BE2C (cell line): ENCODE measurements around the gene RIMOC1.

Source experiments
- DNase-seq: peaks from one replicate; pipeline ENCODE4 v3.0.0-alpha.2; 2020
- H3K27me3 ChIP-seq: fragments of 250-450 bp; sonication (Bioruptor Pico); 2 replicates; pipeline ENCODE4 v1.5.1; 2020; ENCODE audit warnings: mild to moderate bottlenecking
- H3K36me3 ChIP-seq: fragments of 250-450 bp; sonication (Bioruptor Pico); 2 replicates; pipeline ENCODE4 v1.5.1; 2020; ENCODE audit warnings: mild to moderate bottlenecking
- H3K4me1 ChIP-seq: fragments of 250-450 bp; sonication (Bioruptor Pico); 2 replicates; pipeline ENCODE4 v1.5.1; 2020
- H3K4me3 ChIP-seq: 2 replicates; pipeline ENCODE4 v1.5.1; 2011; ENCODE audit warnings: low read depth, low read length
- H3K9me3 ChIP-seq: fragments of 250-450 bp; sonication (Bioruptor Pico); 2 replicates; pipeline ENCODE4 v1.5.1; 2020
- TF ChIP-seq, protein P1 (sequence below): IDR thresholded peaks from 2 replicates; pipeline ENCODE4 v1.5.1; 2012; ENCODE audit warnings: mild to moderate bottlenecking, low read depth, low read length

The RIMOC1 gene

DNA sequence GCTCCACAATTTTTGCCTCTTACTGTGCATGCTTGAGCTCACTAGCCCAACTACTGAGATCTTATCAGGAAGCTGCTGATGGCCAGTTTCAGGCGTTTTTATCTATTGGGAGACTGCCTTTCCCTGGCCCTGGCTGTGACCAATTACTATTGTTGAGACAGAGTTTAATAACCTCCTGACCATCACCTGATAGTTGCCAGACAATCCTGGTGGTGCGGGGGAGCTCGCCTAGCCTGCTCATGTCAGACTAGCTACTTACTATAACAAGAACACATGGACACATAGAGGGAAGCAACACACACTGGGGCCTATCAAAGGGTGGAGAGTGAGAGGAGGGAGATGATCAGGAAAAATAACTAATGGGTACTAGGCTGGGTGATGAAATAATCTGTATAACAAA, 20.9 kb upstream of the RIMOC1 start:
- Histone ChIP-seq H3K4me3 (no peak overlapping the region), H3K4me1 (no peaks in the 10 kb centered on the region), H3K9me3 (no peaks in the 10 kb centered on the region), H3K36me3 (no peaks in the 10 kb centered on the region), H3K27me3 (no peaks in the 10 kb centered on the region; the same call in 1 of the 2 replicates)
- DNase-seq: no peak
- TF ChIP-seq, protein P1, sequence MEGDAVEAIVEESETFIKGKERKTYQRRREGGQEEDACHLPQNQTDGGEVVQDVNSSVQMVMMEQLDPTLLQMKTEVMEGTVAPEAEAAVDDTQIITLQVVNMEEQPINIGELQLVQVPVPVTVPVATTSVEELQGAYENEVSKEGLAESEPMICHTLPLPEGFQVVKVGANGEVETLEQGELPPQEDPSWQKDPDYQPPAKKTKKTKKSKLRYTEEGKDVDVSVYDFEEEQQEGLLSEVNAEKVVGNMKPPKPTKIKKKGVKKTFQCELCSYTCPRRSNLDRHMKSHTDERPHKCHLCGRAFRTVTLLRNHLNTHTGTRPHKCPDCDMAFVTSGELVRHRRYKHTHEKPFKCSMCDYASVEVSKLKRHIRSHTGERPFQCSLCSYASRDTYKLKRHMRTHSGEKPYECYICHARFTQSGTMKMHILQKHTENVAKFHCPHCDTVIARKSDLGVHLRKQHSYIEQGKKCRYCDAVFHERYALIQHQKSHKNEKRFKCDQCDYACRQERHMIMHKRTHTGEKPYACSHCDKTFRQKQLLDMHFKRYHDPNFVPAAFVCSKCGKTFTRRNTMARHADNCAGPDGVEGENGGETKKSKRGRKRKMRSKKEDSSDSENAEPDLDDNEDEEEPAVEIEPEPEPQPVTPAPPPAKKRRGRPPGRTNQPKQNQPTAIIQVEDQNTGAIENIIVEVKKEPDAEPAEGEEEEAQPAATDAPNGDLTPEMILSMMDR: no peak

DNA sequence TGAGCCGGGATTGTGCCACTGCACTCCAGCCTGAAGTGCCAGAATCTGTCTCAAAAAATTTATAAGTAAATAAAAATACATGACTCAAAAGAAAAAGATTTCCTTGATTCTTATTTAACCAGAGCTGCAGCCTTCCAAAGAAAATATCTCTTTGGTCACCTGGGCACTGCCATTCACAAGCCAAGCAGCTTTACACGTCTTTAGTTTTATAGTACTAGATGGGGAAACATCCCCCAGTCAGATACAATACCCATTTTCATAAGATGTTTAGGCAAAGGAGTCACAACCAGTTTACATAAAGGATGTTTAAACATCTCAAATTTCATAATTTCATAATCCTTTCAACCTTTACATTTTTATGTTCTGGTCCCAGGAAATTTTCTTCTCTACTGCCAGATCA, 20.2 kb upstream of the RIMOC1 start:
- Histone ChIP-seq H3K9me3 (no peaks in the 10 kb centered on the region), H3K27me3 (no peaks in the 10 kb centered on the region; the same call in 1 of the 2 replicates), H3K4me1 (no peaks in the 10 kb centered on the region), H3K4me3 (no peak overlapping the region), H3K36me3 (no peaks in the 10 kb centered on the region)
- no peak for DNase-seq
- TF ChIP-seq, protein P1: no peak

DNA sequence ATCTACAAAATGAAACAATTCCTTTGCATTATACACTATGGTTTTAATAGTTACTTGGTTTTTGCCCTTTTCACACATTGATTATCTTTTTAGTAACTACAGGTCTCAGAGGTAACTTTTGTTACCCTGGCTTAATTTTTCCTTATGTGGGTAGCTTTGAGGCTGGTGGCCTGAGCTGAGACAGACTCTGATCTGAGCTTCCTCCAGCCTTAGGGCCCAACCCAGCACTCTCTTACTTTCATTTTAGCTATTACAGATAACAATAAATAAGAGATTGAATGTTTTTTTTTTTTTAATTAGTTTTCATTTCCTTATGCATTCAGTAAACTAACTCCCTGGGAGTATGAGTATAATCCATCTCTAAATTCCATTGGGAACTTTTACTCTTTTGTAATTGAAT, 18.9 kb upstream of the RIMOC1 start:
- TF ChIP-seq, protein P1: no peak
- Histone ChIP-seq H3K36me3 (no peaks in the 10 kb centered on the region), H3K4me3 (no peak overlapping the region), H3K27me3 (no peaks in the 10 kb centered on the region; the same call in 1 of the 2 replicates), H3K9me3 (no peaks in the 10 kb centered on the region), H3K4me1 (no peaks in the 10 kb centered on the region)
- DNase-seq: no peak

DNA sequence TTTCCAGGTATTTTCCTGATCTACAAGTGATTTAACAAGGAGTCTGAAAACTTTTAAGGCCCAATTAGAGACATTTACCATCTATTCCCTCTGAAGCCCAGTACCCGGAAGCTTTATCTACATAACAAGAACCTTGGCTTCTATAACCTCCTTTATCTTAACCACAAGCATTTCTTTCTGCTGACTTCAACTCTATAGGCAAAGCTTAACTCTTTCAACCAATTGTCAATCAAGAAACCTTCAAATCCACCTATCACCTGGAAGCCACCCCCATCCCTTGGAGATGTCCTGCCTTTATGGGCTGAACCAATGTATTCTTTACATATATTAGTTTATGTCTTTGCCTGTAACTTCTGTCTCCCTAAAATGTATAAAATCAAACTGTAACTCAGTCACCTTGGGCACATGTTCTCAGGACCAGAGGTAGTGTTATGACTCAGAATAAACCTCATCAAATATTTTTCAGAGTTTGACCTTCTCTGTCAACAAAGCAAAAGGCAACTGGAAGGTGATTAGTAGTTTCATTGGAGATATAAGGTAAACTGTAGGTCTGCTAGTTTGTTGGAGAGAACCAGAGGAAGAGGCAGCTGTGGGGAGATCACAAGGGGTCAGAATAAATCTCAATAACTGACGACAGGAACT, 13.0 kb upstream of the RIMOC1 start:
- peaks cover 3% of the 10 kb centered on the region for H3K27me3 ChIP-seq
- no peak for DNase-seq
- no peak overlapping the region for H3K4me3 ChIP-seq
- TF ChIP-seq, protein P1: no peak
- no peaks in the 10 kb centered on the region for H3K9me3 ChIP-seq
- no peaks in the 10 kb centered on the region for H3K36me3 ChIP-seq
- no peaks in the 10 kb centered on the region for H3K4me1 ChIP-seq

DNA sequence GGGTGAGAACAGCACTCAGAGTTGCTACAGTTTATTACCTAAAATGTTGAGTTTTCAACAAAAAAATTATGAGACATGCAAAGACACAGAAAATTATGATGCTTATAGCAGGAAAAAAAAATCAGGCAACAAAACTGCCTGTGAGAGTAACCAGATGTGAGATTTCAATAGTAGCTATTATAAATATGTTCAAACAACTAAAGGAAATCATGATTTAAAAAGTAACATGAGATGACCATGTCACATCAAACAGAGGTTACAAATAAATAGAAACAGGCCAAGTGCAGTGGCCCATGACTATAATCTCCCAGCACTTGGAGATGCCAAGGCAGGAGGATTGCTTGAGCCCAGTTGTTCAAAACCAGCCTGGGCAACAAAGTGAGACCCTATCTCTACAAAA, 12.1 kb upstream of the RIMOC1 start:
- TF ChIP-seq, protein P1: no peak
- no peaks in the 10 kb centered on the region for H3K4me1 ChIP-seq
- H3K9me3 ChIP-seq: no peaks in the 10 kb centered on the region

DNA sequence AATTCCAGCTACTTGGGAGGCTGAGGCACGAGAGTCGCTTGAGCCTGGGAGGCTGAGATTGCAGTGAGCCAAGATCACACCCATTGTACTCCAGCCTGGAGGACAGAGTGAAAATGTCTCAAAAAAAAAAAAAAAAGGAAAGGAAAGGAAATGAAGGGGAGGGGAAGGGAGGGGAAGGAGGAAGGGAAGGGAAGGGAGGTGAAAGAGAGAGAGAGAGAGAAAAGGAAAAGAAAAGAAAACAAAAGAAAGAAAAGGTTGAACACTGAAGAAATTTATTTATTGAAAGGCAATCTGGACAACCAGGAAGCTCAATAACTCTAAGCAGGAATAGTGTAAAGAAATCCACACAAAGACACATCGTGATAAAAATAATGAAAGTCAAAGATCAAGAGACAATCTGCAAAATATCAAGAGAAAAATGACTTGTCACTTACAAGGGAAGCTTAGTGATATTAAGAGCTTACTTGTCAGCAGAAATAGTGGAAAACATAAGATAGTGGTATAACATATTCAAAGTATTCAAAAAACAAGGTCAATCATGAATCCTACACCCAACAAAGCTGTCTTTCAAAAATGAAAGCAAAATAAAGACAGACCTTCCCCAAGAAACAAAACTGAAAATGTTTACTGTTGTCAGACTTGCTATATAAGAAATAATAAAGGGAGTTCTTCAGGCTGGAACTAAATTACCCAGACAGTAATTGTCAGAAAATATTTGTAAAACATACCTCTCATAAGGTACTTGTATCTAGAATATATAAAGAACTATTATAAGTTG, 10.9 kb upstream of the RIMOC1 start:
- Histone ChIP-seq H3K4me3 (no peak overlapping the region), H3K36me3 (no peaks in the 10 kb centered on the region), H3K9me3 (no peaks in the 10 kb centered on the region), H3K4me1 (no peaks in the 10 kb centered on the region), H3K27me3 (peaks cover 13% of the 10 kb centered on the region)
- DNase-seq: no peak
- TF ChIP-seq, protein P1: no peak

More for the DNA sequence above, 12.1 kb upstream of the RIMOC1 start:
- H3K4me3 ChIP-seq: no peak overlapping the region
- no peaks in the 10 kb centered on the region for H3K36me3 ChIP-seq
- no peak for DNase-seq
- peaks cover 11% of the 10 kb centered on the region for H3K27me3 ChIP-seq
